SK-N-SH treated with all-trans-retinoic acid at 6 μM for 48 hours (cell line): ENCODE data around the gene SLC35E4.

Experiments
- ATAC-seq: fragments of 200-7000 bp; cut with Tn5 transposase; 3 replicates; pipeline ENCODE4 v1.9.1; 2020; ENCODE audit warnings: mild to moderate bottlenecking, moderate library complexity
- ARNTL ChIP-seq: fragments of 450-650 bp; formaldehyde crosslinking; IDR thresholded peaks from 2 replicates; pipeline ENCODE4 v1.5.0; 2020; ENCODE audit warnings: low read depth, mild to moderate bottlenecking, moderate library complexity, borderline replicate concordance
- BACH2 ChIP-seq: fragments of 250-450 bp; sonication (Bioruptor Pico); IDR thresholded peaks from 2 replicates; pipeline ENCODE4 v1.9.0; 2021; ENCODE audit warnings: mild to moderate bottlenecking, borderline replicate concordance
- CSDC2 ChIP-seq: fragments of 250-450 bp; sonication (Bioruptor Pico); IDR thresholded peaks from 2 replicates; pipeline ENCODE4 v1.5.0; 2020; ENCODE audit warnings: mild to moderate bottlenecking, moderate library complexity
- GLIS3 ChIP-seq: fragments of 250-450 bp; sonication (Bioruptor Pico); IDR thresholded peaks from 2 replicates; pipeline ENCODE4 v1.5.0; 2020; ENCODE audit warnings: mild to moderate bottlenecking, moderate library complexity
- ISL1 ChIP-seq: fragments of 250-450 bp; sonication (Bioruptor Pico); IDR thresholded peaks from 2 replicates; pipeline ENCODE4 v2.1.2; 2022; ENCODE audit warnings: mild to moderate bottlenecking, moderate library complexity
- OSR1 ChIP-seq: fragments of 250-450 bp; sonication (Bioruptor Pico); IDR thresholded peaks from 2 replicates; pipeline ENCODE4 v1.8.0; 2022; ENCODE audit warnings: moderate library complexity, mild to moderate bottlenecking, inconsistent platforms
- PPARA ChIP-seq: fragments of 250-450 bp; sonication (Bioruptor Pico); IDR thresholded peaks from 2 replicates; pipeline ENCODE4 v1.5.0; 2020; ENCODE audit warnings: mild to moderate bottlenecking, borderline replicate concordance
- RARB ChIP-seq: fragments of 250-450 bp; sonication (Bioruptor Pico); IDR thresholded peaks from 2 replicates; pipeline ENCODE4 v1.8.0; 2021; ENCODE audit warnings: mild to moderate bottlenecking, moderate library complexity
- SNAI2 ChIP-seq: fragments of 250-450 bp; sonication (Bioruptor Pico); IDR thresholded peaks from 2 replicates; pipeline ENCODE4 v1.5.0; 2020; ENCODE audit warnings: mild to moderate bottlenecking, moderate library complexity
- TCF4 ChIP-seq: fragments of 250-450 bp; sonication (Bioruptor Pico); IDR thresholded peaks from 2 replicates; pipeline ENCODE4 v1.8.0; 2021; ENCODE audit warnings: mild to moderate bottlenecking, moderate library complexity, borderline replicate concordance
- TOX ChIP-seq: fragments of 250-450 bp; sonication (Bioruptor Pico); IDR thresholded peaks from 2 replicates; pipeline ENCODE4 v1.8.0; 2021; ENCODE audit warnings: mild to moderate bottlenecking, moderate library complexity, borderline replicate concordance
- ZC3H10 ChIP-seq: fragments of 250-450 bp; sonication (Bioruptor Pico); IDR thresholded peaks from 2 replicates; pipeline ENCODE4 v1.5.1; 2021; ENCODE audit warnings: mild to moderate bottlenecking, moderate library complexity
- ZFP3 ChIP-seq: fragments of 250-450 bp; sonication (Bioruptor Pico); IDR thresholded peaks from 2 replicates; pipeline ENCODE4 v1.5.0; 2020; ENCODE audit warnings: mild to moderate bottlenecking, moderate library complexity
- ZNF565 ChIP-seq: fragments of 450-650 bp; formaldehyde crosslinking; conservative IDR thresholded peaks from 2 replicates; pipeline ENCODE4 v1.5.0; 2020; ENCODE audit warnings: low read depth, mild to moderate bottlenecking, moderate library complexity
- ZNF70 ChIP-seq: fragments of 450-650 bp; formaldehyde crosslinking; IDR thresholded peaks from 2 replicates; pipeline ENCODE4 v1.5.0; 2020; ENCODE audit warnings: mild to moderate bottlenecking, moderate library complexity
- TF ChIP-seq, protein P1 (sequence below): fragments of 250-450 bp; sonication (Bioruptor Pico); IDR thresholded peaks from 2 replicates; pipeline ENCODE4 v1.8.0; 2021; ENCODE audit warnings: low read depth, mild to moderate bottlenecking, moderate library complexity, borderline replicate concordance
- TF ChIP-seq, protein P2 (sequence below): fragments of 250-450 bp; sonication (Bioruptor Pico); IDR thresholded peaks from 2 replicates; pipeline ENCODE4 v1.8.0; 2020; ENCODE audit warnings: mild to moderate bottlenecking, moderate library complexity, borderline replicate concordance
- TF ChIP-seq, protein P3 (sequence below): fragments of 250-450 bp; sonication (Bioruptor Pico); IDR thresholded peaks from 2 replicates; pipeline ENCODE4 v1.5.1; 2021; ENCODE audit warnings: mild to moderate bottlenecking, moderate library complexity
- TF ChIP-seq, protein P4 (sequence below): fragments of 250-450 bp; sonication (Bioruptor Pico); IDR thresholded peaks from 2 replicates; pipeline ENCODE4 v1.5.0; 2020; ENCODE audit warnings: mild to moderate bottlenecking, moderate library complexity
- TF ChIP-seq, protein P5 (sequence below): fragments of 250-450 bp; sonication (Bioruptor Pico); IDR thresholded peaks from 2 replicates; pipeline ENCODE4 v1.5.1; 2020; ENCODE audit warnings: low read depth, mild to moderate bottlenecking, moderate library complexity

Gene SLC35E4

DNA sequence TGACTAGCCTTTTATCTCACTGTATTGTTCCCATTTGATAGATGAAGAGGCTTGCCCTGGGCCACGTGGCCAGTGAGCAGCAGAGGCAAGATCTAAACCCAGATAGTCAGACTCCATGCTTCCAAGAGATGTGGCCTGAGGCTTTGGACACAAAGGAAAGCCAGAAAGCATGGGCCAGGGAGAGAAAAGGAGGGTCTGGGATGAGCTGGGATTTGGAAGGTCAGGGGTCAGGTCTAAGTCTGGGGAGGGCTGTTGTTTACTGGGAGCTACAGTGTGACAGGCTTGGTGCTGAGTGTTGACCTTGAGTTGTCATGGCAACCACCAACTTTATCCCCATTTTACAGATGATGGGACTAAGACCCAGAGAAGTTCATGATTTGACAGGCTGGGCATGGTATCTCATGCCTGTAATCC is 2.1 kb downstream of the SLC35E4 start:
- TF ChIP-seq SNAI2: no peak
- TF ChIP-seq PPARA (CRISPR knock-in tag): no peak
- TF ChIP-seq ARNTL (CRISPR knock-in tag): no peak
- TF ChIP-seq, protein P1, sequence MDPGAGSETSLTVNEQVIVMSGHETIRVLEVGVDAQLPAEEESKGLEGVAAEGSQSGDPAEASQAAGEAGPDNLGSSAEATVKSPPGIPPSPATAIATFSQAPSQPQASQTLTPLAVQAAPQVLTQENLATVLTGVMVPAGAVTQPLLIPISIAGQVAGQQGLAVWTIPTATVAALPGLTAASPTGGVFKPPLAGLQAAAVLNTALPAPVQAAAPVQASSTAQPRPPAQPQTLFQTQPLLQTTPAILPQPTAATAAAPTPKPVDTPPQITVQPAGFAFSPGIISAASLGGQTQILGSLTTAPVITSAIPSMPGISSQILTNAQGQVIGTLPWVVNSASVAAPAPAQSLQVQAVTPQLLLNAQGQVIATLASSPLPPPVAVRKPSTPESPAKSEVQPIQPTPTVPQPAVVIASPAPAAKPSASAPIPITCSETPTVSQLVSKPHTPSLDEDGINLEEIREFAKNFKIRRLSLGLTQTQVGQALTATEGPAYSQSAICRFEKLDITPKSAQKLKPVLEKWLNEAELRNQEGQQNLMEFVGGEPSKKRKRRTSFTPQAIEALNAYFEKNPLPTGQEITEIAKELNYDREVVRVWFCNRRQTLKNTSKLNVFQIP: no peak
- no peak for TF ChIP-seq GLIS3 (CRISPR knock-in tag)
- TF ChIP-seq, protein P2, sequence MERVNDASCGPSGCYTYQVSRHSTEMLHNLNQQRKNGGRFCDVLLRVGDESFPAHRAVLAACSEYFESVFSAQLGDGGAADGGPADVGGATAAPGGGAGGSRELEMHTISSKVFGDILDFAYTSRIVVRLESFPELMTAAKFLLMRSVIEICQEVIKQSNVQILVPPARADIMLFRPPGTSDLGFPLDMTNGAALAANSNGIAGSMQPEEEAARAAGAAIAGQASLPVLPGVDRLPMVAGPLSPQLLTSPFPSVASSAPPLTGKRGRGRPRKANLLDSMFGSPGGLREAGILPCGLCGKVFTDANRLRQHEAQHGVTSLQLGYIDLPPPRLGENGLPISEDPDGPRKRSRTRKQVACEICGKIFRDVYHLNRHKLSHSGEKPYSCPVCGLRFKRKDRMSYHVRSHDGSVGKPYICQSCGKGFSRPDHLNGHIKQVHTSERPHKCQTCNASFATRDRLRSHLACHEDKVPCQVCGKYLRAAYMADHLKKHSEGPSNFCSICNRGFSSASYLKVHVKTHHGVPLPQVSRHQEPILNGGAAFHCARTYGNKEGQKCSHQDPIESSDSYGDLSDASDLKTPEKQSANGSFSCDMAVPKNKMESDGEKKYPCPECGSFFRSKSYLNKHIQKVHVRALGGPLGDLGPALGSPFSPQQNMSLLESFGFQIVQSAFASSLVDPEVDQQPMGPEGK (CRISPR knock-in tag): no peak
- TF ChIP-seq ISL1 (CRISPR knock-in tag): no peak
- no peak for TF ChIP-seq RARB (CRISPR knock-in tag)
- no peak for ATAC-seq

DNA sequence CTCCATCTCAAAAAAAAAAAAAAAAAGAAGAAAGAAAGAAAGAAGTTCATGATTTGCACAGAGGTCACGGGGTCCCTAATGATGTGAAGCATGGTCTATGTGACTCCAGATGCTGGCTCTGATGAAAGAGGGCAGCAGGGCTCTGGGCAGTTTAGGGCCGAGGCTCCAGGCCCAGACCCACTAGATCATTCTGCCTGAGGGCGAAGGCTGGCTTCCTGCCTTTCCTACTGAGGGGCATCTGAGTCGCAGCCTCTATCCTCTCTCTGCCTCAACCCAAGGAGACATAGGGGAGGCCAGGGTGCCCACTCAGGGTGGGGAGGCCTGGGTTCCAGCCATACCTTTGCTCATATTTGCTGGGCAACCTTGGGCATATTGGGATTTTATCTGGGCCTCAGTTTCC is 4.8 kb downstream of the SLC35E4 start:
- no peak for TF ChIP-seq RARB (CRISPR knock-in tag)
- no peak for TF ChIP-seq CSDC2
- TF ChIP-seq TCF4: no peak
- TF ChIP-seq GLIS3 (CRISPR knock-in tag): no peak
- TF ChIP-seq, protein P3, sequence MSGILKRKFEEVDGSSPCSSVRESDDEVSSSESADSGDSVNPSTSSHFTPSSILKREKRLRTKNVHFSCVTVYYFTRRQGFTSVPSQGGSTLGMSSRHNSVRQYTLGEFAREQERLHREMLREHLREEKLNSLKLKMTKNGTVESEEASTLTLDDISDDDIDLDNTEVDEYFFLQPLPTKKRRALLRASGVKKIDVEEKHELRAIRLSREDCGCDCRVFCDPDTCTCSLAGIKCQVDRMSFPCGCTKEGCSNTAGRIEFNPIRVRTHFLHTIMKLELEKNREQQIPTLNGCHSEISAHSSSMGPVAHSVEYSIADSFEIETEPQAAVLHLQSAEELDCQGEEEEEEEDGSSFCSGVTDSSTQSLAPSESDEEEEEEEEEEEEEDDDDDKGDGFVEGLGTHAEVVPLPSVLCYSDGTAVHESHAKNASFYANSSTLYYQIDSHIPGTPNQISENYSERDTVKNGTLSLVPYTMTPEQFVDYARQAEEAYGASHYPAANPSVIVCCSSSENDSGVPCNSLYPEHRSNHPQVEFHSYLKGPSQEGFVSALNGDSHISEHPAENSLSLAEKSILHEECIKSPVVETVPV (CRISPR knock-in tag): no peak
- TF ChIP-seq ZNF565 (CRISPR knock-in tag): no peak
- TF ChIP-seq, protein P2 (CRISPR knock-in tag): no peak
- no peak for TF ChIP-seq ARNTL (CRISPR knock-in tag)
- no peak for TF ChIP-seq ZC3H10 (CRISPR knock-in tag)
- ATAC-seq: no peak

DNA sequence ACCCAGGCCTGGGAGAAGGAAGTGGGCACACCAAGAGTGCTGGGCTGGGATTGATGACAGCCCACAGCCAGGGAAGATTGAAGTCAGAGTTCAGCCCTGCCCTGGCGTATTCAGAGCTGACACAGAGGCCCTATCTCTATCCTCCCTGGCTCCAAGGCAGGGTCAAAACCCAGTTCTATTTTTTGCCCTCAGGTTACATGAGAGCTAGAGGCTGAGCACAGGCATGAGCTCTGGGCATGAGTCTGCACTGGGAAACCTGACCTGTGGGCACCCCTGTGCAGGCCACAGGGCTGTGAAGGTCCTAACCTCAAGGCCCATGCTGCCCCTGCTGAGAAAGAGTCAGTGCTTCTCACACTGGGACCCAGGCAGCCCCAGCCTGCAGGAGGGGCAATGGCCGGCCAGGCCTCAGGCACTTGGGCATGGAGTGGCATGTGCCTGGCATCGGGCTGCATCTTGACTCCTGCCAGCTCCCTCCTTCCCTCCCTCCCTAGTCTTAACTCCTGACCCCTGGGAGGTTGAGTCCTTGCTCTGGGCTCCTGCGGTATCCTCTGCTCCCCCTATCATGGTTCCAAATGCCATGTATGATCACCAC is 5.4 kb downstream of the SLC35E4 start:
- no peak for ATAC-seq
- TF ChIP-seq, protein P4, sequence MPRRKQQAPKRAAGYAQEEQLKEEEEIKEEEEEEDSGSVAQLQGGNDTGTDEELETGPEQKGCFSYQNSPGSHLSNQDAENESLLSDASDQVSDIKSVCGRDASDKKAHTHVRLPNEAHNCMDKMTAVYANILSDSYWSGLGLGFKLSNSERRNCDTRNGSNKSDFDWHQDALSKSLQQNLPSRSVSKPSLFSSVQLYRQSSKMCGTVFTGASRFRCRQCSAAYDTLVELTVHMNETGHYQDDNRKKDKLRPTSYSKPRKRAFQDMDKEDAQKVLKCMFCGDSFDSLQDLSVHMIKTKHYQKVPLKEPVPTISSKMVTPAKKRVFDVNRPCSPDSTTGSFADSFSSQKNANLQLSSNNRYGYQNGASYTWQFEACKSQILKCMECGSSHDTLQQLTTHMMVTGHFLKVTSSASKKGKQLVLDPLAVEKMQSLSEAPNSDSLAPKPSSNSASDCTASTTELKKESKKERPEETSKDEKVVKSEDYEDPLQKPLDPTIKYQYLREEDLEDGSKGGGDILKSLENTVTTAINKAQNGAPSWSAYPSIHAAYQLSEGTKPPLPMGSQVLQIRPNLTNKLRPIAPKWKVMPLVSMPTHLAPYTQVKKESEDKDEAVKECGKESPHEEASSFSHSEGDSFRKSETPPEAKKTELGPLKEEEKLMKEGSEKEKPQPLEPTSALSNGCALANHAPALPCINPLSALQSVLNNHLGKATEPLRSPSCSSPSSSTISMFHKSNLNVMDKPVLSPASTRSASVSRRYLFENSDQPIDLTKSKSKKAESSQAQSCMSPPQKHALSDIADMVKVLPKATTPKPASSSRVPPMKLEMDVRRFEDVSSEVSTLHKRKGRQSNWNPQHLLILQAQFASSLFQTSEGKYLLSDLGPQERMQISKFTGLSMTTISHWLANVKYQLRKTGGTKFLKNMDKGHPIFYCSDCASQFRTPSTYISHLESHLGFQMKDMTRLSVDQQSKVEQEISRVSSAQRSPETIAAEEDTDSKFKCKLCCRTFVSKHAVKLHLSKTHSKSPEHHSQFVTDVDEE (CRISPR knock-in tag): no peak
- TF ChIP-seq BACH2 (CRISPR knock-in tag) (no peak), OSR1 (CRISPR knock-in tag) (no peak), ZNF70 (CRISPR knock-in tag) (no peak), ZNF565 (CRISPR knock-in tag) (no peak), TOX (CRISPR knock-in tag) (no peak), ARNTL (CRISPR knock-in tag) (no peak), ZFP3 (CRISPR knock-in tag) (no peak), ISL1 (CRISPR knock-in tag) (no peak), GLIS3 (CRISPR knock-in tag) (no peak)
- TF ChIP-seq, protein P1: no peak
- TF ChIP-seq, protein P3 (CRISPR knock-in tag): no peak
- TF ChIP-seq, protein P2 (CRISPR knock-in tag): no peak
- TF ChIP-seq, protein P5, sequence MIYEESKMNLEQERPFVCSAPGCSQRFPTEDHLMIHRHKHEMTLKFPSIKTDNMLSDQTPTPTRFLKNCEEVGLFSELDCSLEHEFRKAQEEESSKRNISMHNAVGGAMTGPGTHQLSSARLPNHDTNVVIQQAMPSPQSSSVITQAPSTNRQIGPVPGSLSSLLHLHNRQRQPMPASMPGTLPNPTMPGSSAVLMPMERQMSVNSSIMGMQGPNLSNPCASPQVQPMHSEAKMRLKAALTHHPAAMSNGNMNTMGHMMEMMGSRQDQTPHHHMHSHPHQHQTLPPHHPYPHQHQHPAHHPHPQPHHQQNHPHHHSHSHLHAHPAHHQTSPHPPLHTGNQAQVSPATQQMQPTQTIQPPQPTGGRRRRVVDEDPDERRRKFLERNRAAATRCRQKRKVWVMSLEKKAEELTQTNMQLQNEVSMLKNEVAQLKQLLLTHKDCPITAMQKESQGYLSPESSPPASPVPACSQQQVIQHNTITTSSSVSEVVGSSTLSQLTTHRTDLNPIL: no peak
